ENCODE data around the gene SEC14L5.

GRCh38 chr16:5011637-5012036, 53.5 kb downstream of the SEC14L5 start:
- no peak for TF ChIP-seq CTCF (IDR thresholded peaks at IDR 0.05; ENCODE audit: low read depth, low read length)
- no peak for TF ChIP-seq POLR2A (IDR thresholded peaks at IDR 0.05; ENCODE audit: extremely low read depth, insufficient read length)
- TF ChIP-seq MYC (IDR thresholded peaks at IDR 0.05; ENCODE audit: low read depth, low read length) = no peak

All from NB4 (cell line).